ENCODE measurements around the gene CAMK2N1. TPM values are rescaled to one million over a fixed set of nuclear protein-coding genes. Genes with fewer than 3 reads are reported as not detected.

Gene CAMK2N1
- total RNA-seq, 3 donors from 2014 or later, result 5.6 to 26.9 (median 17.0) TPM

DNA sequence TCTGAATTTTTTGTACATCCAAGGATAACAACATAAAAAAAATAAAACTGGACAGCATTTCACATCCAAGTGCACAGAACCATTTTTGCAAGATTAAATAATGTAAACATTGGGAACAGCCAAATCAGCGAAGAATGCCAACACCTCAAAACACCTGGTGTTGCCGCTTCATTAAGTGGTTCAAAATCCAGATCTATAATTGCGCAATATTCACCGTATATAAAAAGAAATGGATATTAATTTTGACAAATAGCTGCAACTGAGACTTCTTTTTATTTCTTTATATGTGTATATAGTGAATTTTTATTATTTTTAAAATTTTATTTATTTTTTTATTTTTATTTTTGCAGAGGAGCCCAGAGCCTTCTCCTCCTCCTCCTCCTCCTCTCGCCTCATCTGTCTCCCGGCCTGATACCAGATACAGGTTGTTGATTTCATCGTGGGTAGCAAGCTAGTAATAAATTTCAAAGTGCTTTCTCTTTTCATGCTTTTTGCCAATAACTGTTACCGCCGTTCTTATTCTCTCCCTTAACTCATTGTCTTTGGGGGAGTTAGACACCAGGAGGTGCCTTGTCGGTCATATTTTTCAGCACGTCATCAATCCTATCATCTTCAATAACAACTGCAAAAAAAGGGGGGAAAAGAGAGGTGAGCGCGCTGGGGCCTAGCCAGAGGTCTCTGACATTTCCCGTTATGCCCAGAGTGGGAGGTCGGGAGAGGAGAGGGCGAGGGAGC lies 2.7 kb downstream of the CAMK2N1 start:
- H3K4me1 ChIP-seq, result peaks cover 3 to 12% of the 10 kb centered on the region in 2 donors

DNA sequence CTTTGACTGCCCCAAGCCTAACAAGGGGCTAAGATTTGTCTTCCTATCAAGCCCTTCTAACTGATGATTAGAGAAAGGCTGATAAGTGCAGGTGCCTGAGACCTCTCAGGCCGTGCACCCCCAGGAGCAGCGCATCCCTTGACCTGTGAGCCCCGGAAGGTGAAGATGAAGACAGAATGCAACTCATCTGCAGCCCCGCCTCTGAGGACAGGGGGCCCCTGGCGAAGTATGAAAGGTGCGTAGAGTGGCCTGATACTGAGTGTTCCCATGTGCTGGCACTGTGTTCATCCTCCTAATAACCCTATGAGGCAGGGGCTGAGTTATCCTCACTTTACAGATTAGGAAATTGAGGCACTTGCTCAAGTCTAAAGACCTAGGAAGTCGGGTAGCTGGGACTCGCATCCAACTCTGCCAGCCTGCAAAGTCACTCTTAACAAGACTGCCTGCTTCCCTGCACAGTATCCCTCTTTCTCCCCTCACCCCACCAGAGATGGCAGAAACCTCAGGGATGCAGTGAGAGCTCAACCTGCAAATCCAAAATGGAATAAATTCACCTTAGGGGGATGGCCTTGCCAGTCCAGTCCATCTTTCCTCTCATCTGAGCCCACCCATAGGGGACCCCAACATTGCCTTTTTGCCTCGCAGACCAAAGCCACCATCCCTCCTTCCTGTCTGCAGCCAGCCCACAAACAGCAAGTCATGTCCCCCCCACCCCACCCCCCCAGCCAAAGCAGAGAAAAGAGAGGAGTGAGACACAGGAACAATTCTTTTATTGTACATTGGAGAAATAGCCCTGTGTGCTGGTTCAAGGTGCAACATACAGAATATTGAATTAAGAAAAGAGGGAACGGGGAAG lies 4.1 kb downstream of the CAMK2N1 start:
- intact Hi-C loops (cut with DNase I; ENCODE audit: low total_unique reads), result no loop called here
- no peaks in the 10 kb centered on the region for H3K27me3 ChIP-seq

More for the DNA sequence above, 2.7 kb downstream of the CAMK2N1 start:
- no peak for DNase-seq (ENCODE audit: low spot score in 2 of 2)
- H3K36me3 ChIP-seq, result no peaks in the 10 kb centered on the region
- no peak for TF ChIP-seq POLR2AphosphoS5 (IDR thresholded peaks at IDR 0.05)
- no peak for TF ChIP-seq POLR2A (IDR thresholded peaks at IDR 0.05)
- TF ChIP-seq, protein P1, sequence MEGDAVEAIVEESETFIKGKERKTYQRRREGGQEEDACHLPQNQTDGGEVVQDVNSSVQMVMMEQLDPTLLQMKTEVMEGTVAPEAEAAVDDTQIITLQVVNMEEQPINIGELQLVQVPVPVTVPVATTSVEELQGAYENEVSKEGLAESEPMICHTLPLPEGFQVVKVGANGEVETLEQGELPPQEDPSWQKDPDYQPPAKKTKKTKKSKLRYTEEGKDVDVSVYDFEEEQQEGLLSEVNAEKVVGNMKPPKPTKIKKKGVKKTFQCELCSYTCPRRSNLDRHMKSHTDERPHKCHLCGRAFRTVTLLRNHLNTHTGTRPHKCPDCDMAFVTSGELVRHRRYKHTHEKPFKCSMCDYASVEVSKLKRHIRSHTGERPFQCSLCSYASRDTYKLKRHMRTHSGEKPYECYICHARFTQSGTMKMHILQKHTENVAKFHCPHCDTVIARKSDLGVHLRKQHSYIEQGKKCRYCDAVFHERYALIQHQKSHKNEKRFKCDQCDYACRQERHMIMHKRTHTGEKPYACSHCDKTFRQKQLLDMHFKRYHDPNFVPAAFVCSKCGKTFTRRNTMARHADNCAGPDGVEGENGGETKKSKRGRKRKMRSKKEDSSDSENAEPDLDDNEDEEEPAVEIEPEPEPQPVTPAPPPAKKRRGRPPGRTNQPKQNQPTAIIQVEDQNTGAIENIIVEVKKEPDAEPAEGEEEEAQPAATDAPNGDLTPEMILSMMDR (IDR thresholded peaks at IDR 0.05), result no peak
- H3K27ac ChIP-seq, result no peak overlapping the region
- H3K9me3 ChIP-seq, result no peaks in the 10 kb centered on the region
- no peaks in the 10 kb centered on the region for H3K27me3 ChIP-seq
- intact Hi-C loops (cut with DNase I; ENCODE audit: low total_unique reads), result no loop called here
- peak overlapping the region; percentile 69 to 88 (median 71) for H3K4me3 ChIP-seq

DNA sequence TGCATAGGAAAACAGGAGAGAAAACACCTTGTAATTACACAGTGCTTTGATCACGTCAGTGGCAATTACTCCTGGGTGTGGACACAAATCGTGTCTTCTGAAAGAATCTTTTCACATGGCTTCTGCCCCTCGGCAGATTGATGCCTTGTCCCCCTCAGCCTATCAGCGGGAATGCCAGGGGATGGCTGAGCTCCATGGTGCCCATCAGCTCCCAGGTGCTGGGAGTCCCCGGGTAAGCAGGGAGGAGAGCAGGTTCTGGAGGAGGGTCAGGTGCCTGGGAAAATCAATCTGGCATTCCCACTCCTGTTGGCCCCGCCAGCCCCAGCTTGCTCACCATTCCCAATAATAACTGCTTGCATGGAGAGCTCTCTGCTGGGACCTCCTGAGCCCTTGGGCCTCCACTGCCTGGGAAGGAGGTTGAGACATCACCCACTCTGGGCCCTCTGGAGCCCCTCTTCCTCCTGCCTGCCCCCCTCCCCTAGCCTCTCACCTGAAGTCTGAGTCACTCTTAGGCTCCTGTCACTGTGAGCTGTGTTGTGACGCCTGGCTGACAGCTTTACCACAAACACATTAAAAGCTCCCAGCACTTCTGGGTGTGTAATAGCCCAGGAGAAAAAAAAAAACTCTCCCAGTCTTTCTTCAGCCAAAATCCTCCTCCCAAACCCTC lies 4.9 kb downstream of the CAMK2N1 start:
- Histone ChIP-seq H3K27me3 (no peaks in the 10 kb centered on the region), H3K36me3 (no peaks in the 10 kb centered on the region), H3K4me1 (peaks cover 15 to 20% of the 10 kb centered on the region in 2 donors), H3K9me3 (no peaks in the 10 kb centered on the region), H3K4me3 (no peak overlapping the region), H3K27ac (peak overlapping the region in 1 of 2 donors; percentile 17)
- intact Hi-C loops (cut with DNase I; ENCODE audit: low total_unique reads), result no loop called here
- no peak for TF ChIP-seq POLR2AphosphoS5 (IDR thresholded peaks at IDR 0.05)
- no peak for TF ChIP-seq POLR2A (IDR thresholded peaks at IDR 0.05)
- TF ChIP-seq, protein P1 (IDR thresholded peaks at IDR 0.05), result no peak
- DNase-seq (ENCODE audit: low spot score in 2 of 2), result no peak

More for the DNA sequence above, 4.1 kb downstream of the CAMK2N1 start:
- Histone ChIP-seq H3K9me3 (no peaks in the 10 kb centered on the region), H3K27ac (no peak overlapping the region), H3K4me3 (no peak overlapping the region), H3K4me1 (peaks cover 13 to 18% of the 10 kb centered on the region in 2 donors), H3K36me3 (no peaks in the 10 kb centered on the region)
- TF ChIP-seq, protein P1 (IDR thresholded peaks at IDR 0.05), result no peak
- TF ChIP-seq POLR2A (IDR thresholded peaks at IDR 0.05) (no peak), POLR2AphosphoS5 (IDR thresholded peaks at IDR 0.05) (no peak)
- no peak for DNase-seq (ENCODE audit: low spot score in 2 of 2)

DNA sequence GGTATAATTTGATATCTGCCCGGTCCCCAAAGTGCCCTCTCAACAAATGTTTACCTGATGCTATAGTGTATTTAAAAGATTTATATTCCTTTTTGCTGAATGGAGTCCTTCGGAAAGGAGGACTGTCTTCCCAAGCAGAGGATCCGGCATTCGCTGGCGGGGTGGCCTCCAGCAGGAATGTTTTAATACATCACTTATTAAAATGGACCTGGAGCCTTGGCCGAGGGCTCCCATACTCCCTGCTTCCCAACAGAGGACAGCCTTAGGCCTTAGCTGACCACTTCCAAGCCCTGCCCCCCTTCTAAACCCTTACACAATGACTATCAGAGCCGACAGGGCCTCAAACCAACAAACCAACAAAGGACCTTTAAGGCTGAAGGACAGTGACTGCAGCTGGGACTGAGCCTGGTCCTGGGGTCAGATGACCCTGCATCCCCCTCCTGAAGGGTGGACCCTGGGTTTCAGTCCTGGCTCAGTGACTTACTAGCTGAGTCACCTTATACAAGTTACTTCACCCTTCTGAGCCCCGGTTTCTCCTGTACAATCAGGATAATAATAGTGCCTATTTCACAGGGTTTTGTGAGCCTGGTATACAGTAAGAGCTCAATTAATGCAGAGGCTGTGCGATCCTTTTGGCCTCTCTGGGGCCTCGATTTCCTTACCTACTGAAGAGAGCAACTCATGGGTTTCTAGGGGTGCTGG lies 5.6 kb downstream of the CAMK2N1 start:
- DNase-seq (ENCODE audit: low spot score in 2 of 2), result no peak
- H3K4me1 ChIP-seq, result peaks cover 15 to 20% of the 10 kb centered on the region in 2 donors
- no peak overlapping the region for H3K4me3 ChIP-seq
- no peaks in the 10 kb centered on the region for H3K9me3 ChIP-seq
- intact Hi-C loops (cut with DNase I; ENCODE audit: low total_unique reads), result no loop called here
- no peak overlapping the region for H3K27ac ChIP-seq
- TF ChIP-seq, protein P1 (IDR thresholded peaks at IDR 0.05), result no peak
- TF ChIP-seq POLR2AphosphoS5 (IDR thresholded peaks at IDR 0.05) (no peak), POLR2A (IDR thresholded peaks at IDR 0.05) (no peak)
- no peaks in the 10 kb centered on the region for H3K27me3 ChIP-seq
- H3K36me3 ChIP-seq, result no peaks in the 10 kb centered on the region
